K562 (cell line): Measurements from ENCODE around the gene DNAJC11. TPM values are rescaled to one million over a fixed set of nuclear protein-coding genes. Genes with fewer than 3 reads are reported as not detected.

ENCODE experiments used
- ZNF134 ChIP-seq: fragments of 250-450 bp; sonication (Bioruptor Pico); conservative IDR thresholded peaks from 2 replicates; pipeline ENCODE4 v1.4.0; 2020
- ZNF217 ChIP-seq: sonication (generic); formaldehyde crosslinking; IDR thresholded peaks from 2 replicates; pipeline ENCODE4 v1.8.0; 2022; ENCODE audit warnings: mild to moderate bottlenecking, missing genetic modification reagents
- ZNF274 ChIP-seq: IDR thresholded peaks from 2 replicates; pipeline ENCODE4 v1.6.1; 2011; ENCODE audit warnings: low read depth, mild to moderate bottlenecking, low read length, moderate library complexity, borderline replicate concordance
- polyA plus RNA-seq, 8 experiments: library from polyadenylated mRNA; depleted of rRNA in 4 of 8; stranded (reverse) in 5 of 8; unstranded in 3 of 8; fragments of >200 nt; fragmentation: Nextera tagmentation in 2 of 8; fragmentation: Illumina TruSeq in 1 of 8; extraction: Ambion mirVana in 2 of 8; extraction: Trizol in 1 of 8; gene quantifications; 2 replicates each; pipeline versions ENCODE4 v1.2.1 to v1.2.3, GENCODE V29; 2011 to 2014; ENCODE audit warnings: inconsistent platforms in 1 of 8, missing spikeins in 1 of 8
- total RNA-seq, 7 experiments: library from RNA; depleted of rRNA in 6 of 7; stranded (reverse); fragments of >200 nt in 6 of 7; fragmentation: Illumina TruSeq in 2 of 7; extraction: Trizol in 2 of 7; gene quantifications; 2 replicates each; pipeline versions ENCODE4 v1.2.1 to v1.2.3, GENCODE V29; 2011 to 2021; ENCODE audit warnings: low replicate concordance in 1 of 7
- TF ChIP-seq, protein P1 (sequence below), 2 experiments: fragments of 450-650 bp; formaldehyde crosslinking in 1 of 2; IDR thresholded peaks; 2 replicates each; pipeline versions ENCODE4 v1.4.0 to v1.6.1; 2014 to 2020; ENCODE audit warnings: mild to moderate bottlenecking in 2 of 2, borderline replicate concordance in 1 of 2, low read depth in 1 of 2
- TF ChIP-seq, protein P2 (sequence below): fragments of 450-650 bp; IDR thresholded peaks from 2 replicates; pipeline ENCODE4 v1.6.1; 2016; ENCODE audit warnings: mild to moderate bottlenecking, moderate library complexity

The DNAJC11 gene
- total and polyA plus RNA-seq, 9 of the 15 experiments (the other 6 are each of a cell fraction or from before 2014, with no cell fraction given), result 14.1 to 123 (median 76.6) TPM

DNA sequence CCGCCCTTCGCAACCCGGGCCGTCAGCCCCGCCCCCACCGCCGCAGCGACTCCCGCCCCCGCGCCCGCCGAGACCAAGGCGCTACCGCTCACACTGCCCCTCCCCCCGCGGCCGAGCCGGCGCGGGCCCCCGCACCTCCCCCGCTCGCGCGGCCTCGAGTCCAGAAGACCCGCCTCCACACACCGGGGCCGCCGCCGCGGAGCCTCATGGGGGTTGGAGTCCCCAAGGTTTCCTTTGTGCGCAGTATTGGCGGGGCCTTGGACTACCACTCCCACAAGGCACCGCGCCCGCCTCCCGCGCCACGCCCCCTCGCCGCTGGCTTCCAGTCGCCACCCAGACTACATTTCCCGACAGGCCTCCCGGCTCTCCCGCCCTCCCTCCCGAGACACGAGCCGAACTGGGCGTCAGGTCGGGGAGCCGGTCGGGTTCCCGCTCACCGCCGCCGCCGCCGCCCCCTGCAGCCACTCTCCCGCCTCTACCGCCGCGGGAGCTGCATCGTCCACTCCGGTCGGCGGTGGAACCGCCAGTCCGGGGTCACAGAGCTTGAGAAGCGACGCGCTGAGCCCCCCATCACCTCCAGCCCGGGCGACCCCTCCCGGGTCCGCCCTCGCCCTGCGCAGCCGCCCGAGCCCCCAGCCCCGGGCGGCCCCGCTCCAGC, 88.1 kb downstream of the DNAJC11 start, which contains the start of gene PHF13 (continued):
- TF ChIP-seq, protein P1, sequence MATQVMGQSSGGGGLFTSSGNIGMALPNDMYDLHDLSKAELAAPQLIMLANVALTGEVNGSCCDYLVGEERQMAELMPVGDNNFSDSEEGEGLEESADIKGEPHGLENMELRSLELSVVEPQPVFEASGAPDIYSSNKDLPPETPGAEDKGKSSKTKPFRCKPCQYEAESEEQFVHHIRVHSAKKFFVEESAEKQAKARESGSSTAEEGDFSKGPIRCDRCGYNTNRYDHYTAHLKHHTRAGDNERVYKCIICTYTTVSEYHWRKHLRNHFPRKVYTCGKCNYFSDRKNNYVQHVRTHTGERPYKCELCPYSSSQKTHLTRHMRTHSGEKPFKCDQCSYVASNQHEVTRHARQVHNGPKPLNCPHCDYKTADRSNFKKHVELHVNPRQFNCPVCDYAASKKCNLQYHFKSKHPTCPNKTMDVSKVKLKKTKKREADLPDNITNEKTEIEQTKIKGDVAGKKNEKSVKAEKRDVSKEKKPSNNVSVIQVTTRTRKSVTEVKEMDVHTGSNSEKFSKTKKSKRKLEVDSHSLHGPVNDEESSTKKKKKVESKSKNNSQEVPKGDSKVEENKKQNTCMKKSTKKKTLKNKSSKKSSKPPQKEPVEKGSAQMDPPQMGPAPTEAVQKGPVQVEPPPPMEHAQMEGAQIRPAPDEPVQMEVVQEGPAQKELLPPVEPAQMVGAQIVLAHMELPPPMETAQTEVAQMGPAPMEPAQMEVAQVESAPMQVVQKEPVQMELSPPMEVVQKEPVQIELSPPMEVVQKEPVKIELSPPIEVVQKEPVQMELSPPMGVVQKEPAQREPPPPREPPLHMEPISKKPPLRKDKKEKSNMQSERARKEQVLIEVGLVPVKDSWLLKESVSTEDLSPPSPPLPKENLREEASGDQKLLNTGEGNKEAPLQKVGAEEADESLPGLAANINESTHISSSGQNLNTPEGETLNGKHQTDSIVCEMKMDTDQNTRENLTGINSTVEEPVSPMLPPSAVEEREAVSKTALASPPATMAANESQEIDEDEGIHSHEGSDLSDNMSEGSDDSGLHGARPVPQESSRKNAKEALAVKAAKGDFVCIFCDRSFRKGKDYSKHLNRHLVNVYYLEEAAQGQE (IDR thresholded peaks at IDR 0.05; ENCODE audit: borderline replicate concordance), result no peak
- TF ChIP-seq, protein P1 (CRISPR knock-in tag; IDR thresholded peaks at IDR 0.05; ENCODE audit: low read depth), result no peak
- TF ChIP-seq, protein P2, sequence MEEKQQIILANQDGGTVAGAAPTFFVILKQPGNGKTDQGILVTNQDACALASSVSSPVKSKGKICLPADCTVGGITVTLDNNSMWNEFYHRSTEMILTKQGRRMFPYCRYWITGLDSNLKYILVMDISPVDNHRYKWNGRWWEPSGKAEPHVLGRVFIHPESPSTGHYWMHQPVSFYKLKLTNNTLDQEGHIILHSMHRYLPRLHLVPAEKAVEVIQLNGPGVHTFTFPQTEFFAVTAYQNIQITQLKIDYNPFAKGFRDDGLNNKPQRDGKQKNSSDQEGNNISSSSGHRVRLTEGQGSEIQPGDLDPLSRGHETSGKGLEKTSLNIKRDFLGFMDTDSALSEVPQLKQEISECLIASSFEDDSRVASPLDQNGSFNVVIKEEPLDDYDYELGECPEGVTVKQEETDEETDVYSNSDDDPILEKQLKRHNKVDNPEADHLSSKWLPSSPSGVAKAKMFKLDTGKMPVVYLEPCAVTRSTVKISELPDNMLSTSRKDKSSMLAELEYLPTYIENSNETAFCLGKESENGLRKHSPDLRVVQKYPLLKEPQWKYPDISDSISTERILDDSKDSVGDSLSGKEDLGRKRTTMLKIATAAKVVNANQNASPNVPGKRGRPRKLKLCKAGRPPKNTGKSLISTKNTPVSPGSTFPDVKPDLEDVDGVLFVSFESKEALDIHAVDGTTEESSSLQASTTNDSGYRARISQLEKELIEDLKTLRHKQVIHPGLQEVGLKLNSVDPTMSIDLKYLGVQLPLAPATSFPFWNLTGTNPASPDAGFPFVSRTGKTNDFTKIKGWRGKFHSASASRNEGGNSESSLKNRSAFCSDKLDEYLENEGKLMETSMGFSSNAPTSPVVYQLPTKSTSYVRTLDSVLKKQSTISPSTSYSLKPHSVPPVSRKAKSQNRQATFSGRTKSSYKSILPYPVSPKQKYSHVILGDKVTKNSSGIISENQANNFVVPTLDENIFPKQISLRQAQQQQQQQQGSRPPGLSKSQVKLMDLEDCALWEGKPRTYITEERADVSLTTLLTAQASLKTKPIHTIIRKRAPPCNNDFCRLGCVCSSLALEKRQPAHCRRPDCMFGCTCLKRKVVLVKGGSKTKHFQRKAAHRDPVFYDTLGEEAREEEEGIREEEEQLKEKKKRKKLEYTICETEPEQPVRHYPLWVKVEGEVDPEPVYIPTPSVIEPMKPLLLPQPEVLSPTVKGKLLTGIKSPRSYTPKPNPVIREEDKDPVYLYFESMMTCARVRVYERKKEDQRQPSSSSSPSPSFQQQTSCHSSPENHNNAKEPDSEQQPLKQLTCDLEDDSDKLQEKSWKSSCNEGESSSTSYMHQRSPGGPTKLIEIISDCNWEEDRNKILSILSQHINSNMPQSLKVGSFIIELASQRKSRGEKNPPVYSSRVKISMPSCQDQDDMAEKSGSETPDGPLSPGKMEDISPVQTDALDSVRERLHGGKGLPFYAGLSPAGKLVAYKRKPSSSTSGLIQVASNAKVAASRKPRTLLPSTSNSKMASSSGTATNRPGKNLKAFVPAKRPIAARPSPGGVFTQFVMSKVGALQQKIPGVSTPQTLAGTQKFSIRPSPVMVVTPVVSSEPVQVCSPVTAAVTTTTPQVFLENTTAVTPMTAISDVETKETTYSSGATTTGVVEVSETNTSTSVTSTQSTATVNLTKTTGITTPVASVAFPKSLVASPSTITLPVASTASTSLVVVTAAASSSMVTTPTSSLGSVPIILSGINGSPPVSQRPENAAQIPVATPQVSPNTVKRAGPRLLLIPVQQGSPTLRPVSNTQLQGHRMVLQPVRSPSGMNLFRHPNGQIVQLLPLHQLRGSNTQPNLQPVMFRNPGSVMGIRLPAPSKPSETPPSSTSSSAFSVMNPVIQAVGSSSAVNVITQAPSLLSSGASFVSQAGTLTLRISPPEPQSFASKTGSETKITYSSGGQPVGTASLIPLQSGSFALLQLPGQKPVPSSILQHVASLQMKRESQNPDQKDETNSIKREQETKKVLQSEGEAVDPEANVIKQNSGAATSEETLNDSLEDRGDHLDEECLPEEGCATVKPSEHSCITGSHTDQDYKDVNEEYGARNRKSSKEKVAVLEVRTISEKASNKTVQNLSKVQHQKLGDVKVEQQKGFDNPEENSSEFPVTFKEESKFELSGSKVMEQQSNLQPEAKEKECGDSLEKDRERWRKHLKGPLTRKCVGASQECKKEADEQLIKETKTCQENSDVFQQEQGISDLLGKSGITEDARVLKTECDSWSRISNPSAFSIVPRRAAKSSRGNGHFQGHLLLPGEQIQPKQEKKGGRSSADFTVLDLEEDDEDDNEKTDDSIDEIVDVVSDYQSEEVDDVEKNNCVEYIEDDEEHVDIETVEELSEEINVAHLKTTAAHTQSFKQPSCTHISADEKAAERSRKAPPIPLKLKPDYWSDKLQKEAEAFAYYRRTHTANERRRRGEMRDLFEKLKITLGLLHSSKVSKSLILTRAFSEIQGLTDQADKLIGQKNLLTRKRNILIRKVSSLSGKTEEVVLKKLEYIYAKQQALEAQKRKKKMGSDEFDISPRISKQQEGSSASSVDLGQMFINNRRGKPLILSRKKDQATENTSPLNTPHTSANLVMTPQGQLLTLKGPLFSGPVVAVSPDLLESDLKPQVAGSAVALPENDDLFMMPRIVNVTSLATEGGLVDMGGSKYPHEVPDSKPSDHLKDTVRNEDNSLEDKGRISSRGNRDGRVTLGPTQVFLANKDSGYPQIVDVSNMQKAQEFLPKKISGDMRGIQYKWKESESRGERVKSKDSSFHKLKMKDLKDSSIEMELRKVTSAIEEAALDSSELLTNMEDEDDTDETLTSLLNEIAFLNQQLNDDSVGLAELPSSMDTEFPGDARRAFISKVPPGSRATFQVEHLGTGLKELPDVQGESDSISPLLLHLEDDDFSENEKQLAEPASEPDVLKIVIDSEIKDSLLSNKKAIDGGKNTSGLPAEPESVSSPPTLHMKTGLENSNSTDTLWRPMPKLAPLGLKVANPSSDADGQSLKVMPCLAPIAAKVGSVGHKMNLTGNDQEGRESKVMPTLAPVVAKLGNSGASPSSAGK, result no peak
- no peak for TF ChIP-seq ZNF274
- no peak for TF ChIP-seq ZNF134 (CRISPR knock-in tag)
- no peak for TF ChIP-seq ZNF217 (CRISPR knock-in tag)
